Neural cell (in vitro differentiated cells): ENCODE data around the gene DUSP22. TPM values are rescaled to one million over a fixed set of nuclear protein-coding genes. Genes with fewer than 3 reads are reported as not detected.

Experiments
- H2AFZ ChIP-seq: fragments of 200-600, 300-800 bp; sonication (generic), shearing (Covaris generic); 2 replicates; pipeline ENCODE4 v1.6.0; 2014; ENCODE audit warnings: low read depth, mild to moderate bottlenecking, antibody characterized with exemption, low read length, moderate library complexity
- H3F3A ChIP-seq: fragments of 200-600 bp; shearing (Covaris generic); 2 replicates; pipeline ENCODE4 v1.6.1; 2016; ENCODE audit warnings: mild to moderate bottlenecking, moderate library complexity, mixed read lengths, antibody characterized with exemption, low read length; ENCODE audit not compliant: insufficient read depth, poor library complexity, severe bottlenecking
- H3K27ac ChIP-seq: fragments of 200-600, 300-800 bp; sonication (generic), shearing (Covaris generic); 2 replicates; pipeline ENCODE4 v1.5.1; 2014; ENCODE audit warnings: mild to moderate bottlenecking, low read length, moderate library complexity
- H3K27me3 ChIP-seq: fragments of 300-800, 200-600 bp; sonication (generic), shearing (Covaris generic); 2 replicates; pipeline ENCODE4 v1.6.0; 2014; ENCODE audit warnings: mild to moderate bottlenecking, low read depth, low read length, moderate library complexity; ENCODE audit not compliant: insufficient read depth
- H3K36me3 ChIP-seq: fragments of 300-800, 200-600 bp; sonication (generic), shearing (Covaris generic); 2 replicates; pipeline ENCODE4 v1.5.1; 2014; ENCODE audit warnings: mild to moderate bottlenecking, antibody characterized with exemption, low read length, moderate library complexity; ENCODE audit not compliant: insufficient read depth
- H3K4me2 ChIP-seq: fragments of 300-800, 200-600 bp; sonication (generic), shearing (Covaris generic); 2 replicates; pipeline ENCODE4 v1.6.0; 2014; ENCODE audit warnings: mild to moderate bottlenecking, low read length
- H3K4me3 ChIP-seq: fragments of 300-800, 200-600 bp; sonication (generic), shearing (Covaris generic); 2 replicates; pipeline ENCODE4 v1.5.1; 2014; ENCODE audit warnings: mild to moderate bottlenecking, low read length, moderate library complexity
- H3K79me2 ChIP-seq: fragments of 200-600 bp; shearing (Covaris generic); replicated peaks from 2 replicates; pipeline ENCODE4 v1.6.0; 2014; ENCODE audit warnings: mild to moderate bottlenecking, low read length, moderate library complexity; ENCODE audit not compliant: insufficient read depth
- H3K9ac ChIP-seq: fragments of 300-800, 200-600 bp; sonication (generic), shearing (Covaris generic); 2 replicates; pipeline ENCODE4 v1.6.1; 2016; ENCODE audit warnings: mild to moderate bottlenecking, low read length, mixed read lengths
- H3K9me2 ChIP-seq: fragments of 200-600 bp; shearing (Covaris generic); 2 replicates; pipeline ENCODE4 v1.6.1; 2016; ENCODE audit warnings: mild to moderate bottlenecking, low read length, mixed read lengths; ENCODE audit not compliant: insufficient read depth
- H3K9me3 ChIP-seq: fragments of 200-600, 300-800 bp; sonication (generic), shearing (Covaris generic); 2 replicates; pipeline ENCODE4 v1.6.1; 2016; ENCODE audit warnings: mild to moderate bottlenecking, mixed run types, low read length, moderate library complexity, mixed read lengths
- H4K20me1 ChIP-seq: fragments of 200-600 bp; shearing (Covaris generic); 2 replicates; pipeline ENCODE4 v1.6.1; 2016; ENCODE audit warnings: mild to moderate bottlenecking, mixed run types; ENCODE audit not compliant: insufficient read depth
- CTCF ChIP-seq: fragments of 450-650 bp; IDR thresholded peaks from 2 replicates; pipeline ENCODE4 v1.5.1; 2014; ENCODE audit warnings: antibody characterized with exemption, mild to moderate bottlenecking, moderate library complexity; ENCODE audit not compliant: poor library complexity, severe bottlenecking
- EP300 ChIP-seq: fragments of 450-650 bp; conservative IDR thresholded peaks from 2 replicates; pipeline ENCODE4 v1.6.1; 2014; ENCODE audit warnings: antibody characterized with exemption, mild to moderate bottlenecking, moderate library complexity; ENCODE audit not compliant: poor library complexity, severe bottlenecking
- EZH2 ChIP-seq: fragments of 200-600, 300-800 bp; shearing (Covaris generic), sonication (generic); IDR thresholded peaks from 2 replicates; pipeline ENCODE4 v1.6.1; 2014; ENCODE audit warnings: antibody characterized with exemption, low read length, borderline replicate concordance, mild to moderate bottlenecking; ENCODE audit not compliant: insufficient read depth, poor library complexity, severe bottlenecking
- MXI1 ChIP-seq: fragments of 450-650 bp; conservative IDR thresholded peaks from 2 replicates; pipeline ENCODE4 v1.6.1; 2014; ENCODE audit warnings: antibody characterized with exemption, mild to moderate bottlenecking; ENCODE audit not compliant: poor library complexity, severe bottlenecking
- POLR2AphosphoS5 ChIP-seq: IDR thresholded peaks from 2 replicates; pipeline ENCODE4 v1.6.1; 2012
- RAD21 ChIP-seq: fragments of 450-650 bp; conservative IDR thresholded peaks from 2 replicates; pipeline ENCODE4 v1.6.1; 2014; ENCODE audit warnings: antibody characterized with exemption, mild to moderate bottlenecking, moderate library complexity
- SMC3 ChIP-seq: fragments of 450-650 bp; conservative IDR thresholded peaks from 2 replicates; pipeline ENCODE4 v1.6.1; 2014; ENCODE audit warnings: antibody characterized with exemption, mild to moderate bottlenecking, moderate library complexity; ENCODE audit not compliant: poor library complexity
- TAF1 ChIP-seq: IDR thresholded peaks from 2 replicates; pipeline ENCODE4 v1.6.1; 2012; ENCODE audit warnings: low read depth
- polyA plus RNA-seq: library from polyadenylated mRNA; depleted of rRNA; stranded (reverse); fragments of >200 nt; gene quantifications from 2 replicates; pipeline ENCODE4 v1.2.3, GENCODE V29; 2014
- TF ChIP-seq, protein P1 (sequence below): IDR thresholded peaks from 2 replicates; pipeline ENCODE4 v1.6.1; 2012; ENCODE audit warnings: borderline replicate concordance

The DUSP22 gene
- polyA plus RNA-seq, 1 donor from 2014 or later = 24.9 TPM

GRCh38 chr6:397604-398003 is 105.3 kb downstream of the DUSP22 start:
- no peaks in the 10 kb centered on the region for H3K9me2 ChIP-seq
- no peaks in the 10 kb centered on the region for H3K9me3 ChIP-seq
- H3K79me2 ChIP-seq = no peaks in the 10 kb centered on the region
- H3F3A ChIP-seq = no peaks in the 10 kb centered on the region
- H3K4me2 ChIP-seq = no peak overlapping the region
- TF ChIP-seq, protein P1, sequence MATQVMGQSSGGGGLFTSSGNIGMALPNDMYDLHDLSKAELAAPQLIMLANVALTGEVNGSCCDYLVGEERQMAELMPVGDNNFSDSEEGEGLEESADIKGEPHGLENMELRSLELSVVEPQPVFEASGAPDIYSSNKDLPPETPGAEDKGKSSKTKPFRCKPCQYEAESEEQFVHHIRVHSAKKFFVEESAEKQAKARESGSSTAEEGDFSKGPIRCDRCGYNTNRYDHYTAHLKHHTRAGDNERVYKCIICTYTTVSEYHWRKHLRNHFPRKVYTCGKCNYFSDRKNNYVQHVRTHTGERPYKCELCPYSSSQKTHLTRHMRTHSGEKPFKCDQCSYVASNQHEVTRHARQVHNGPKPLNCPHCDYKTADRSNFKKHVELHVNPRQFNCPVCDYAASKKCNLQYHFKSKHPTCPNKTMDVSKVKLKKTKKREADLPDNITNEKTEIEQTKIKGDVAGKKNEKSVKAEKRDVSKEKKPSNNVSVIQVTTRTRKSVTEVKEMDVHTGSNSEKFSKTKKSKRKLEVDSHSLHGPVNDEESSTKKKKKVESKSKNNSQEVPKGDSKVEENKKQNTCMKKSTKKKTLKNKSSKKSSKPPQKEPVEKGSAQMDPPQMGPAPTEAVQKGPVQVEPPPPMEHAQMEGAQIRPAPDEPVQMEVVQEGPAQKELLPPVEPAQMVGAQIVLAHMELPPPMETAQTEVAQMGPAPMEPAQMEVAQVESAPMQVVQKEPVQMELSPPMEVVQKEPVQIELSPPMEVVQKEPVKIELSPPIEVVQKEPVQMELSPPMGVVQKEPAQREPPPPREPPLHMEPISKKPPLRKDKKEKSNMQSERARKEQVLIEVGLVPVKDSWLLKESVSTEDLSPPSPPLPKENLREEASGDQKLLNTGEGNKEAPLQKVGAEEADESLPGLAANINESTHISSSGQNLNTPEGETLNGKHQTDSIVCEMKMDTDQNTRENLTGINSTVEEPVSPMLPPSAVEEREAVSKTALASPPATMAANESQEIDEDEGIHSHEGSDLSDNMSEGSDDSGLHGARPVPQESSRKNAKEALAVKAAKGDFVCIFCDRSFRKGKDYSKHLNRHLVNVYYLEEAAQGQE = no peak
- TF ChIP-seq EZH2 = no peak
- TF ChIP-seq POLR2AphosphoS5 = no peak
- TF ChIP-seq TAF1 = no peak
- TF ChIP-seq RAD21 = no peak
- no peak for TF ChIP-seq MXI1
- TF ChIP-seq CTCF = no peak
- no peak for TF ChIP-seq SMC3
- no peaks in the 10 kb centered on the region for H3K36me3 ChIP-seq
- peaks cover 41% of the 10 kb centered on the region for H3K27me3 ChIP-seq
- no peak overlapping the region for H3K27ac ChIP-seq
- no peak overlapping the region for H2AFZ ChIP-seq
- H3K4me3 ChIP-seq = no peak overlapping the region
- H3K9ac ChIP-seq = no peak overlapping the region
- no peaks in the 10 kb centered on the region for H4K20me1 ChIP-seq

DNA sequence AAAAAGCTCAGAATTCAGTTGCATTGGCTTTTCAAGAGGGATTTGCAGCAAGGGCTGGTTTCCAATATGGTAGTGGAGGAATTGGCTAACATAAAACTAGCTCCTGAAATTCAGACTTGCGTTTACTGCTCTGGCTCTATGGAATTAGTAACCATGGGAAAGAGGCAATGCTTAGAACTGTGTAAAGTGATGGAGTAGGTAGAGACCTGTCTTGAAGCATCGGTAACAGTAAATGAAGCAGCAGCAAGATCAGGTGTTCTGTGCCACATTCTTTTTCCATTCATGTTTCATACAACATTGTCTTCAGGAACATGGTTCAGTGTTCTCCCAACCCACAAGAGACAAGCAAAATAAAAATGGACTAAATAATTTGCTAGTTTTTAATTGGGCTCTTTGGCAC is 105.8 kb downstream of the DUSP22 start:
- Histone ChIP-seq H3K9me2 (no peaks in the 10 kb centered on the region), H3K4me2 (no peak overlapping the region), H3K27me3 (peaks cover 36% of the 10 kb centered on the region), H3K9ac (no peak overlapping the region), H3K79me2 (no peaks in the 10 kb centered on the region), H3K27ac (no peak overlapping the region), H3K4me3 (no peak overlapping the region), H3K36me3 (no peaks in the 10 kb centered on the region), H4K20me1 (no peaks in the 10 kb centered on the region), H3F3A (no peaks in the 10 kb centered on the region), H2AFZ (no peak overlapping the region), H3K9me3 (no peaks in the 10 kb centered on the region)
- no peak for TF ChIP-seq RAD21
- no peak for TF ChIP-seq TAF1
- TF ChIP-seq, protein P1 = no peak
- no peak for TF ChIP-seq EP300
- no peak for TF ChIP-seq MXI1
- TF ChIP-seq CTCF = no peak
- TF ChIP-seq SMC3 = no peak
- no peak for TF ChIP-seq EZH2
- TF ChIP-seq POLR2AphosphoS5 = no peak
